Measurements from ENCODE around the gene CDK12.
A peak's percentile ranks its signal among the peaks of the same experiment; 100 is the strongest.

The CDK12 gene

DNA sequence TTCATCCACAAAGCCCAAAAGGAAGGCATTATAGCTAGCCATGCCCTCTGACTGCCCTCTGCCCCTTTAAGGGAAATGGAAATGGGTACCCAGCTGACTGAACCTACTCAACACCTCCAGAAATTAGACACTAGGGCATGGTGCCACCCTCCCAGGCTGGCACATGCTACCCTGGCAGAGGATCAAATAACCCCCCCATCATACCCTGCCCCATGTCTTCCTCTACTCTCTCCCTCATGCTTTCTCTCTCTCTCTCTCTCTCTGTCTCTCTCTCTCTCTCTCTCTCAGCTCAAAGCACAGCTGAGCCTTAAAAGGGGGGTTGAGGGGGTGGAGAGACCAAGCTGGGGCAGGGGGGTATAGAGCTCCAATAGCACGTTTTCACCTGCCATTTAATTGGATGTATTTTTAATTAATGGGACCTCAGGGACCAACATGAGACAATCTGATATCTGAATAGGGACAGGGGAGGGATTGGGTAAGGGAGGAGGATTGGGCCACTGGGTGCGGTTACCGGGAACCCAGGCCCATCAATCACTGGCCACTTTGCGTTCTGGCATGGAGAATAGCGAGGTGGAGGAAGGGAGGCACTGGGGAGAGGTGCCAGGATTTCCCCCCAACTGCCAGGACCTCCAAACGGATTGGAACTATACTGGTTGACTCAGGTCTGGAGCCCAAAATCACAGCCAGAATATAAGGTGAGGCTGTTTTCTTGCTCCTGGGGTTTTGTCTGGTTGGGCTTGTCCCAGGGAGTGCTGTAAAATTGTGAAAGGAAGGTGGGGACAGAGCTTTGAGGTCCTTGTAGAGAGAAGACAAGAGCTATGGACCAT, 88.7 kb downstream of the CDK12 start:
- DNase-seq, result no peak

DNA sequence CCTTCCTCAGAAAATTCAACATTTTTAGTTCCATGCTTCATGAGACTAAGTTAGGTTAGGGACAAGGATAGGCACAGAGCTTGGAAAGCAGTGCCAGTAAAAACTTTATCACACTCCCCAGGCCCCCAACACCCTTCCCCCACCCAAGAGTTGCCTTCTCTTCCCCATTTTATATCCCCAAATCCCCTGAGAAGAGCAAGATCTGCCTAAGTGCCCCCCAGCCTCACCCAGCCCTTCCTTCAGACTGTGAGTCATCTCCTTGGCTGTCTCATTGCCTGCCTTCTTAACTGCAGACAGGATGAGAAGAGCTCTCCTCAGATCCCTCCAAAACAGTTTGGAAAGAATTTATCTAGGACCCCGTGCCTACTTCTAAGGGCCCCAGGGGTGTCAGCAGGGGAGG, 90.6 kb downstream of the CDK12 start:
- DNase-seq, result no peak

GRCh38 chr17:39553341-39553945, 92.2 kb downstream of the CDK12 start:
- DNase-seq, result no peak

- no peak for DNase-seq
These were observed 94.1 kb downstream of the CDK12 start for GRCh38 chr17:39555368-39555767.

- no peak for DNase-seq
These were observed 95.1 kb downstream of the CDK12 start for GRCh38 chr17:39556423-39556822.

GRCh38 chr17:39562395-39562794, 101.1 kb downstream of the CDK12 start:
- no peak for DNase-seq

DNA sequence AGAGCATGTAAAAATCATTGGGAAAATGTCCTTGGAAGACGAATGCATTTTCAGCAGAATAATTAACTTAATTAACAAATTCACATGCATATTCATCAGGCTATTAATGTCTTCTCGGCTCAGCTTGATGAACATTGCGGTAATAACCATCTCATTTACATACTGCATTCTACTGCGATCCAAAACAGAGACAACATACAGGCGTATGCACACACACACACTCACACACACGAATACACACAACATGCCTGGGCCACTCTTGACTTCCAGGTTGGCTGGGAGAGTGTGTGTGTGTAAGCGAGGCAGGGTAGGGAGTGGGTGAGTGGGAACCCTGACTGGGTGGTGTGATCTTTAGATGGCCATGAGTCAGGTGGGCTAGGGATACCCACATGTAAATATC, 101.7 kb downstream of the CDK12 start:
- DNase-seq, result no peak

DNA sequence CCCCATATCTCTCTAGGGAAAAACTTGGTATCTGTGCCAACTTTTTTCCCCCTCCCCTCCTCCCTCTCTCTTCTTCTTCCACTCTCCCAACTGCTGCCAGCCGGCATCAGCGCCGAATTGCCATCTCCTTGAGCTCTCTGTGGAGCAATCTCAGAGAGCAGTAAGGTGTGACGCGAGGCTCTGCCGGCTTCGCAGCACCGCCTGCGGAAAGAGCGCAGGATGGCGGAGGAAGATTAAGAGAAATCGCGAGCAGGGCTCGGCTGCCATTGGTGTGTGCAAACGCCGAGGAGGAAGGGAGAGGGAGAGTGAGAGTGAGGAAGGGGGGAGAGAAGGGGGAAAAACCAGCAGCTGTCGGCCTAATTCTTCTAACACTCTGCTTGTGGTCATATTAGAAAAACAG, 102.2 kb downstream of the CDK12 start:
- no peak for DNase-seq

DNA sequence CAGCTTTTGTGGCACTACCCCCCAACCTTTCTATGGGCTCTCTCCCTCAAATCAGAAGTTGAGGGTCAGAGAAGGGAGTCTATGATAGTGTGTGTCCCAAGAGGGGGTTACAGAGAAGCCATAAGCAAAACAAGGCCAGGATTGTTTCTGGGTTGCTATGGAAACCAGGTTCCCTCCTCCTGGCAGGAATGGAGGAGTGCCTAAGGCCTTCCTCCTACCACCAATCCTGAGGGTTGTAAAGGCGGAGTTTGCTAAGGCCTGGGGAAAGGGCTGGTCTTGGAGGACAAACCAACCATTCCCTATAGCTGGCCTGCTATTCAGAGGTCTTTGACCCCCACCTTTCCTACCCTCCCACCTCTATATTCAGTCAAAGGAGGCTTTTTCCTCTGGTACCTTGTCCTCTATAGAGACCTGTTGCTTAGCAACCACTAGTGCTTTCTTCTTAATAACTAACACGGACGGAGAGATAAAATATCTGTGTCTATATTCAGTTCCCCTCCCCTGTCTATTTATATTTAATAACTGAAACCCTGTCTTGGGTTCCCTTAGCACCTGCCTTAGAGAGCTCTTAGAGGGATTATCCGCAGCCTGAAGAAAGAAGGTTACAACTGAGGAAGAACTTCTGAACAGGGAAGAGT, 103.0 kb downstream of the CDK12 start:
- no peak for DNase-seq

- DNase-seq, result no peak
These were observed 105.0 kb downstream of the CDK12 start for GRCh38 chr17:39566094-39566850.

DNA sequence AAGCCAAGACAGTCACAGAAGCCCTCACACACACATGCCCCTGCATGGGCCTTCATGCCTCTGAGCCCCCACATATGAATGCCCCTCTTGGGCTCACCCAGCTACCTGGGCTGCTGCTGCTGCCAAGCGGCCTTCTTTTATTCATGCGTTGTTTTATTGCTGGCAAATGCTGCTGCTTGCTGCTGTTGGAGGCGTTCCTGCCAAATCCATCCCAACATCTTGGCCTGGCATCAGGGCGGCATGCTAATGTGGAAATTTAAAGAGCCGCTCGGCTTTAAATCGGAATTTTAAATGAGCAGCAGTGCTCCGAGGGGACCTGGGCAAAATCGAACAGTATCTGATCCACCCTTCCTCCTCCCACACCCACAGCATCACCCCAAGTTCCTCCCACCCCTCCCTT, 107.4 kb downstream of the CDK12 start:
- no peak for DNase-seq

- DNase-seq, result no peak
These were observed 107.8 kb downstream of the CDK12 start for GRCh38 chr17:39569126-39569525.

DNA sequence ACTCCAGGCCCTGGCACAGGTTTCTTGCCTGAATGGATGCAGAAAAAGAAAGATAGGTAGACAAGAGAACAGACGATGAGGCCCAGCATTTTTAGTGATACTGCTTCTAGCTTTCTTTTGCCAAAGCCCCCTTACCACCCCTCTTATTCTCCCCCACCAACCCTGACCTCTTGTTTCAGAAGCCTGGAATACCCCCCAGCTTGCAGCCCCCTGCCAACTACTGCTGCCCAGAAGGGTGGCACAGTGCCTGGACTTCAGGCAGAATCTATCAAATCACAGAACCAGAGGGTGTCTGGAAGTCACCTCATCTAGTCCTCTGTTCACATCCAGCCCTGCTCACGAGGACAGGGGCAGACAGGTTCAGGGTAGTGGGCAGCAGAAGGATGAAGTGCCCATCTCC, 110.8 kb downstream of the CDK12 start:
- no peak for DNase-seq

DNA sequence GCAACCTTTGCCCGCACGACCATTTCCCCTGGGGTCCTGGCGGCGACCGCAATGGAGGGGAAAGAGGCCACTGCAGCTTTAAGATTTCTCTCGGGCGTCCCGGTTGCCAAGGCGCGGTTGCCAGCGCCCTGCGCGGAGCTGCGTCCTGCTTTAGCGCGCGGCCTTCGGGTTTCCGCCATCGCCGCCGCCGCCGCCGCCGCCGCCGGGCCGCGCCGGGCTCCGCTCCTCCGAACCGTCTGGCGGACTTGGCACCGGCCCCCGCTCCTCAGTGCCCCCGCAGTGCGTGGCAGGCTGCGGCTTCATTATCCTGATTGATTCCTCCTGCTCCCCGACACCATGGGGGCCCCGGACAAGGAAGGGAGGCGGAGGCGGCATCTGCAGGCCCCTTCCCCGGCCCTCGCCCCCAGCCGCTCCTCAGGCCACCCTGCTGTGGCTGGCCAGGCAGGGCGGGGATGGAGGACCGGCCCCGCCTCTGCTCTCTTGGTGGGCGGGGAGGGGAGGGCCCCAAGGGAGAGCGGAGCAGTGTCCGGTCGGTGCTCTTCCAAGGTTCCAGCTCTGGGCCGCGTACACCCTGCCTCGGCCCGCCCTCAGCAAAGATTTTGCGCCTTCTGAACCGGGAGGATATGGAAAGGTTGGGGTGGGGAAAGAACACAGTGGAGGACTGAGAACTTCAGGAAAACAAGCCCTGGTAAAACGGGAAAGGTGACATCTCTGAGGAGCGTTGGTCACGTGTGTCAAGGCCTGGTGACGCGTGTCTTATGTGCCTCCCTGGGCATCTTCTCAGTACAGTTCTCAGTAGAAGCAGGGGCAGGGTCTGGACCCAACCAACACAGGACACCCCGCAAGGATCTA, 112.4 kb downstream of the CDK12 start:
- peak; percentile 57 for DNase-seq

GRCh38 chr17:39576187-39576586, 114.9 kb downstream of the CDK12 start:
- peak; percentile 15 for DNase-seq

DNA sequence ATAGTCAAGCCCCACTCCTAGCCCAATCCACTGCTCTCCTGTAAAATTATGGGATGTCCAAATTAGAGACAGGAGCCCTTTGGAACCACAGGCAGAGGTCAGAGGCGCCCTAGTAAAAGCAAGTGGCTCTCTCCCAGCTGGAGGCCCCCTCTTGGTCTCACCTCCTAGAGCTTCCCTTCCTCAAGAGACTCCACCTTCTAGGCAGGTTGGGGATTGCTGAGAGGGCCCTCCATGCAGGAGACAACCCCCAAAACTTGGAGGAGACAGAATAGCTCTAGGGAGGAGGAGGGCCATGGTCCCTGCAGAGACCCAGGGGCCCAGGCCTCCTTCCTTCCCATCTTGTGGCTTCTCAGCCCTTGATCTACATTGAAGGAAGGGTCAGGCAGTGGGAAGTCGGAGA, 117.0 kb downstream of the CDK12 start:
- no peak for DNase-seq

DNA sequence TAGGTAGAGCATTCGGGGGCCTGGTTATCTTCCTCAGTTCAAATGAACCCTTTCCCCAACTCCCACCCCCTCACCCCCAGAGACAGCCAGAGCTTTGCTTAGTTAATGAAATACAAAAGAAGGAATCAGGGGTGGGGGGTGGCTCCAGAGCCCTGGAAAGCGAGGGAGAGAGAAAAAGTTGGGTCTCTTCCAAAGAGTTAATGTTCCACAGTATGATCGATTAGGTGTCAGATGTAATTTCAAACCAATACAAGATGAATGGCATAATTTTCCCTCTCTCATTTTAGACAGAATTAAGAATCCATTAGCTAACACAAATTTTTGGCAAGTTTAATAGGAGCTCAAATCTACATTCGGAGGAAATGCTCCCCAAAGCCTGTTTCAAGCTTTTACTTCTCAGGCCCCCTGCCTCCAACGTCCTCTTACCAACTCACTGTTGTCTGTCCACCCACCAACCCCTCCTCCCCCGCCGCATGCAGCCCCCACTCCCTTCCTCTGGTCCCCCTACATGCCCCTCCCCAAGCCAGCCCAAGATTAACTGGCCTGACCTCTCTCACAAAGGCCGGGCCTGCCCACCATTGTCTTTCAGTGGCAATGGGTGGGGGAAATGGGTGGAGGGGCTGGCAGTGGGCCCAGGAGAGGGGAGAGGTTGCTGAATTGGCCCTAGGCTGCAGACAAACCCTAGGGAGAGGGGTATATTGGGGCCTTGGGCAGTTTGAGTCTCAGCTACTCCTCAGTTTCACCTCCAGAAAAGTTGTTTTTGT, 118.2 kb downstream of the CDK12 start:
- no peak for DNase-seq

- no peak for DNase-seq
These were observed 118.8 kb downstream of the CDK12 start for GRCh38 chr17:39580082-39580468.

- DNase-seq, result no peak
These were observed 119.9 kb downstream of the CDK12 start for GRCh38 chr17:39581071-39581758.

DNA sequence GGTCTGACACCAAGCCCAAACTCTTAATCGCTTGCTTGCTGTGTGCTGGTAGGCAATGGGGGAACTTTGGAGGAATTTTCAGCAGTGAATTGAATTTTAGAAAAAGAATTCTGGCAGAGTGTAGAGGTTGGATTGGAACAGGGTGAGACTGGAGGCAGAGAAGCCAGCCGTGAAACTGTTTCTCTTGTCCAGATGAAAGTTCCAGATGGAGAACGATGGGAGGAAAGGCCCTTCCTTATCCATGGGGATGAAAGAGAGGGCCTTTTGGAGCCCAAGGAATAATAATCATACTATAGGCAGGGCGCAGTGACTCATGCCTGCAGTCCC, 120.4 kb downstream of the CDK12 start:
- DNase-seq, result no peak

DNA sequence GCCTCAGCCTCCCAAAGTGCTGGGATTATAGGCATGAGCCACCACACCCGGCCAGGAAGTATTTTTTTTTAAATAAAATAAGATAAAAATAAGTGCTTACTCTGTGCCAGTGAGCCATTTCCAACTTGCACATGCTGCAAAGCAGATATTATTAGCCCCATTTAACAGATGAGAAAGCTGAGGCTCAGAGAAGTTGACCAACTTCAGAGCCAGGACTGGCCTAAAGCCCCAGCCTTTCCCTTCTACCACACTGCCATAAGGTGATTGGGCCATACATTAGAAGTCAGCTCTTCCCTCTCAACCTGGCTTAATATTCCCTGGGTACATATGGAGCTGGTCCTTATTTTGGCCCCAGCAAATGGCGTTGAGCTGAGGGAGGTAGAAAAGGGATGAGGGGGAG, 121.4 kb downstream of the CDK12 start:
- DNase-seq, result no peak
